GM23248 (cell line): ENCODE results near the gene SBNO2.

ENCODE experiments used
- EZH2 ChIP-seq: fragments of 200-600 bp; sonication (generic); IDR thresholded peaks from 2 replicates; pipeline ENCODE4 v1.6.1; 2018; ENCODE audit warnings: antibody characterized with exemption, mild to moderate bottlenecking; ENCODE audit not compliant: insufficient read depth, poor library complexity, severe bottlenecking
- EZH2phosphoT487 ChIP-seq: fragments of 200-600 bp; sonication (generic); IDR thresholded peaks from 2 replicates; pipeline ENCODE4 v1.6.1; 2018; ENCODE audit warnings: antibody characterized with exemption, moderate library complexity, mild to moderate bottlenecking, low read depth; ENCODE audit not compliant: insufficient read depth

DNA sequence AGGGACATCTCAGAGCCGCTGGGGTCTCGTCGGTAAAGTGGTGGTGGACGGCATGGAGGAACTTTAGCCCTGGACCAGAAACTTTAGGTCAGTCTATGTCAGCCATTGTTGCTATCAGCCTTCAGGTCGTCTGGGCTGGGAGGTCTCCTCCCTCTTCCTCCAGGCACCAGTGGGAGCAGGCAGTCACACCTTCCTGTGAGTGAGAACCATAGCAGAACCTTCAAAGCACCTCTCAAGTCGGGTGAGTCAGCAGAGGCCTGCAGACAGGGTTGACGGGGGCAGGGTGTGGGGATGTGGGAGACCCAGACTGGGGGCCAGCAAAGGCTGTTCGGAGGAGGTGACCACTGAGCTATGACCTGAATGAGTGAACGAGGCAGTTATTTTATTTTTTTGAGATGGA is 15.4 kb upstream of the SBNO2 start:
- TF ChIP-seq EZH2phosphoT487: no peak
- TF ChIP-seq EZH2: no peak
